Left lung (tissue), 10 donors: ENCODE results near the gene CKM. TPM values are rescaled to one million over a fixed set of nuclear protein-coding genes. Genes with fewer than 3 reads are reported as not detected.

ENCODE experiments used
- ATAC-seq: fragments of 200-7000 bp; cut with Tn5 transposase; one replicate; pipeline ENCODE4 v1.9.1; 2020; ENCODE audit warnings: moderate library complexity
- DNase-seq, 4 donors: peaks; one replicate each; pipeline ENCODE4 v3.0.0-alpha.2; 2013 to 2020
- H3K27ac ChIP-seq, 2 donors: fragments of 200-600 bp; sonication (generic) in 1 of 2; one replicate each; pipeline versions ENCODE4 v1.5.0 to v1.8.0; 2020 to 2021
- H3K27me3 ChIP-seq, 2 donors: fragments of 200-600 bp; sonication (generic) in 1 of 2; one replicate each; pipeline versions ENCODE4 v1.5.0 to v1.8.0; 2020 to 2021
- H3K36me3 ChIP-seq, 2 donors: fragments of 200-600 bp; sonication (generic) in 1 of 2; one replicate each; pipeline versions ENCODE4 v1.5.0 to v1.8.0; 2020 to 2021
- H3K4me1 ChIP-seq, 2 donors: fragments of 200-600 bp; one replicate each; pipeline ENCODE4 v1.8.0; 2021
- H3K4me3 ChIP-seq, 2 donors: fragments of 200-600 bp; sonication (generic) in 1 of 2; one replicate each; pipeline versions ENCODE4 v1.5.0 to v1.8.0; 2020 to 2021; ENCODE audit warnings: mild to moderate bottlenecking in 1 of 2
- H3K9me3 ChIP-seq, 2 donors: fragments of 200-600 bp; sonication (generic) in 1 of 2; one replicate each; pipeline versions ENCODE4 v1.5.0 to v1.8.0; 2020 to 2021
- CTCF ChIP-seq, 2 donors: fragments of 200-600 bp; sonication (generic) in 1 of 2; IDR thresholded peaks; one replicate each; pipeline versions ENCODE4 v1.5.0 to v1.8.0; 2021; ENCODE audit warnings: antibody characterized with exemption in 2 of 2
- intact Hi-C, 2 donors: fragments of 100-400 bp; cut with DNase I; formaldehyde crosslinking; loops; one replicate each; pipeline versions ENCODE4 v1.11.2 to v1.14.2; 2022
- polyA plus RNA-seq, 6 donors: library from polyadenylated mRNA; unstranded; fragments of 120-200 nt; gene quantifications; one replicate each; pipeline ENCODE4 v1.2.1, GENCODE V29; 2013; ENCODE audit not compliant: insufficient read length in 6 of 6
- total RNA-seq, 2 donors: library from RNA; stranded (reverse); fragmentation: NEBNext Ultra II Directional; extraction: Animal tissue kit (Norgen Biotek cat#: 25700); gene quantifications; one replicate each; pipeline ENCODE4 v1.2.1, GENCODE V29; 2021
- donor health status: DM: no; HTN: yes; CAD: no.
- donor health status: DM: no; HTN: no; CAD: no.

CKM gene
- total and polyA plus RNA-seq, 8 donors, result 0.20 to 1.7 (median 0.38) TPM

GRCh38 chr19:45364696-45365095 is 42.0 kb upstream of the CKM start:
- Histone ChIP-seq H3K36me3 (peaks cover 0 to 50% of the 10 kb centered on the region in 2 donors), H3K4me1 (peaks cover 0 to 7% of the 10 kb centered on the region in 2 donors), H3K9me3 (no peaks in the 10 kb centered on the region), H3K27me3 (no peaks in the 10 kb centered on the region), H3K27ac (no peak overlapping the region), H3K4me3 (no peak overlapping the region)
- intact Hi-C loops, result no loop called here
- ATAC-seq (no peak), DNase-seq (no peak)
- no peak for TF ChIP-seq CTCF (IDR thresholded peaks at IDR 0.05)

- no peak for DNase-seq
- no peak for TF ChIP-seq CTCF (IDR thresholded peaks at IDR 0.05)
- H3K36me3 ChIP-seq, result peaks cover 0 to 56% of the 10 kb centered on the region in 2 donors
- H3K27ac ChIP-seq, result no peak overlapping the region
- ATAC-seq, result no peak
- no peaks in the 10 kb centered on the region for H3K4me1 ChIP-seq
- H3K27me3 ChIP-seq, result no peaks in the 10 kb centered on the region
- no peaks in the 10 kb centered on the region for H3K9me3 ChIP-seq
- intact Hi-C loops, result no loop called here
- no peak overlapping the region for H3K4me3 ChIP-seq
Observed at GRCh38 chr19:45363861-45364459, 41.3 kb upstream of the CKM start.

- Histone ChIP-seq H3K4me1 (no peaks in the 10 kb centered on the region), H3K4me3 (no peak overlapping the region), H3K27me3 (no peaks in the 10 kb centered on the region), H3K36me3 (peaks cover 0 to 67% of the 10 kb centered on the region in 2 donors), H3K27ac (no peak overlapping the region), H3K9me3 (no peaks in the 10 kb centered on the region)
- no peak for ATAC-seq
- intact Hi-C loops, result no loop called here
- no peak for DNase-seq
- no peak for TF ChIP-seq CTCF (IDR thresholded peaks at IDR 0.05)
Observed at GRCh38 chr19:45362291-45362690, 39.6 kb upstream of the CKM start.

GRCh38 chr19:45361608-45362007 is 38.9 kb upstream of the CKM start:
- intact Hi-C loops, result no loop called here
- ATAC-seq, result no peak

More at GRCh38 chr19:45361608-45362007, 38.9 kb upstream of the CKM start:
- DNase-seq, result no peak
- Histone ChIP-seq H3K4me1 (no peaks in the 10 kb centered on the region), H3K27ac (no peak overlapping the region), H3K4me3 (no peak overlapping the region), H3K9me3 (no peaks in the 10 kb centered on the region), H3K27me3 (no peaks in the 10 kb centered on the region), H3K36me3 (peaks cover 0 to 74% of the 10 kb centered on the region in 2 donors)
- no peak for TF ChIP-seq CTCF (IDR thresholded peaks at IDR 0.05)
